IMR-90 (cell line): ENCODE results near the gene GPHA2. TPM values are rescaled to one million over a fixed set of nuclear protein-coding genes. Genes with fewer than 3 reads are reported as not detected.

Source experiments
- MAFK ChIP-seq: IDR thresholded peaks from 2 replicates; pipeline ENCODE4 v1.6.1; 2012; ENCODE audit warnings: low read depth, low read length, improper control_type of control experiment
- RAD21 ChIP-seq: IDR thresholded peaks from 2 replicates; pipeline ENCODE4 v1.6.1; 2012; ENCODE audit warnings: low read length, improper control_type of control experiment
- RFX5 ChIP-seq: IDR thresholded peaks from 2 replicates; pipeline ENCODE4 v1.8.0; 2012; ENCODE audit warnings: low read depth, mild to moderate bottlenecking, low read length, moderate library complexity
- polyA plus RNA-seq, 3 experiments: library from polyadenylated mRNA; depleted of rRNA; stranded (reverse); fragments of >200 nt; gene quantifications; 2 replicates each; pipeline ENCODE4 v1.2.3, GENCODE V29; 2012; ENCODE audit warnings: low replicate concordance in 1 of 3
- total RNA-seq: library from RNA; depleted of rRNA; stranded (reverse); fragments of >200 nt; gene quantifications from 2 replicates; pipeline ENCODE4 v1.2.3, GENCODE V29; 2012

Gene GPHA2
- total and polyA plus RNA-seq, 2 of the 4 experiments (the other 2 are of a cell fraction) = not detected

GRCh38 chr11:64916775-64917662 is 18.7 kb downstream of the GPHA2 start, which contains the start of gene ATG2A (continued):
- no peak for TF ChIP-seq MAFK
- TF ChIP-seq RAD21 = no peak
- no peak for TF ChIP-seq RFX5
